ENCODE results near the gene DHX40.
A peak's percentile ranks its signal among the peaks of the same experiment; 100 is the strongest.
"Not testable (repeated sequence)": the region's sequence is repeated elsewhere in the genome, so short reads cannot be mapped to it uniquely, and the experiment has no call there.

DHX40 gene

DNA sequence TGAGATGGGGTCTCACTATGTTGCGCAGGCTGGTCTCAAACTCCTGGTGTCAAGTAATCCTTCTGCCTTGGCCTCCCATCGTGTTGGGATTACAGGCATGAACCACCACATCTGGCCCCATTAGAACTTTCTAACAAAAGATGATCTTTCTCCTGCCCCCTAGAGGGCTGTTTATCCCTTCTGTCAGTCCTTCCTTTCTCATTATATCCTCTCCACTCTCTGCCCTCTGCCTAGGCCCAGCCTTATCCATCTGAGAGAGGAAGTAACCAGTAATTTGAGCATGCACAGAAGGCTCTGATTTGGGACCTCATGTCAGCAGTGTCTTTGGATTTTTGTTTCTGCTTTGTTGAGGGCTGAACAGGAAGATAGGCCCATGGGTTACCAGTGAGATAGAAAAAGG lies 4.4 kb upstream of the DHX40 start:
- no peak for DNase-seq (ENCODE audit: low read depth in 2 of 2)

DNA sequence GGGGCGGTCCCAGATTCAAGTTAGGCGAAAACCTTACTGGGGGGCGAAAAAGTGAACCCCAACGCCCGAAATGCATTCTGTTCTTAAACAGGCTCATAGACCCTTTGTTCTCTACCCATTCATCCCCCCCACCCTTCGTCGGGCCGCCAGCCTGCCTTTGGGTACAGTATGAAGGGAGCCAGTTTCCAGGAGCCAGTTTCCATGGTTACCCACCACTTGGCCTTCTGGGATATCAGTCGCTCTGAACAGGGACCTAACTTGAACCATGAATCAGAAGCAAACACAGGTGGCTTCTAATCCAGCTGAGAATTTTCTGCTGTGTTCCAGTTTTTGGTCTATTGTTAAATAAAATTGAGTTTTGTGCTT lies 532 bp downstream of the DHX40 start:
- DNase-seq (ENCODE audit: low read depth in 2 of 2): peak; percentile 21 to 31

- not testable (repeated sequence) for DNase-seq (ENCODE audit: low read depth in 2 of 2)
These were observed 3.7 kb downstream of the DHX40 start for GRCh38 chr17:59569151-59569550.

- no peak for DNase-seq (ENCODE audit: low read depth in 2 of 2)
These were observed 7.0 kb downstream of the DHX40 start for GRCh38 chr17:59572301-59572924.

DNA sequence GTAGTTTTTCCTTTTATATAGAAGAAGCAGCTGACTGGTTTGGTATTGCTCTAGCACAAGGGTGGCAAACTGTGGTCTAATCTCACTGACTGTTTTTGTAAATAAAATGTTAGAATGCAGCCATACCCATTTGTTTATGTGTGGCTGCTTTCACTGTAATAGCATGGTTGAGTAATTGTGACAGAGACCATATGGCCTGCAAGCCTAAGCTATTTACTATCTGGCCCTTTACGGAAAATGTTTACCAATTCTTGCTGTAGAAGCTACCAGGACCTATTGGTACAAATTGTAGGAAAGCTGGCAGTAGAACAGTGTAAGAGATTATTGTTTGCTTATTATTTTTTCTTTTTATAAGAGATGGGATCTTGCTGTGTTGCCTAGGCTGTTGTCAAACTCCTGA lies 18.8 kb downstream of the DHX40 start:
- DNase-seq (ENCODE audit: low read depth in 2 of 2): not testable (repeated sequence)

GRCh38 chr17:59600169-59600568 lies 34.8 kb downstream of the DHX40 start:
- DNase-seq (ENCODE audit: low read depth in 2 of 2): no peak

- DNase-seq (ENCODE audit: low read depth in 2 of 2): no peak
These were observed 35.7 kb downstream of the DHX40 start for GRCh38 chr17:59601130-59601529.

DNA sequence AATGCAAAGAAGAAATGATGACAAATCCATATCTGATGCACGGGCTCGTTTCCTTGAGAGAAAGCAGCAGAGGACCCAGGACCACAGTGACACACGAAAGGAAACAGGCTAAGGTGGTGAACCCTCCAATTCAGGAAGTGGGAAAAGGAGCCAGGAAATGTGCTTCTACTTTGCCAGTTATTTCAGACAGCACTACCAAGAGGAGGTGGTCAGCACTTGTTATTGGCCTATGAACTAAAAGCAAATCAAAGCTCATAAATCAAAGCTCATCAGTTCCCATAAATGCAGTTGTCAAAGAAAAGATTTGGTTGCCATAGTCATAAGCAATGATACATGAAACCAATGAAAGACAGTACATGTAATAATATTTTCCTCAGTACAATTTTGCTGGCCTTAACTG lies 41.7 kb downstream of the DHX40 start:
- no peak for DNase-seq (ENCODE audit: low read depth in 2 of 2)

- peak in 1 of 2 experiments; percentile 37 for DNase-seq (ENCODE audit: low read depth in 2 of 2)
These were observed 42.5 kb downstream of the DHX40 start for GRCh38 chr17:59607817-59608403.

DNA sequence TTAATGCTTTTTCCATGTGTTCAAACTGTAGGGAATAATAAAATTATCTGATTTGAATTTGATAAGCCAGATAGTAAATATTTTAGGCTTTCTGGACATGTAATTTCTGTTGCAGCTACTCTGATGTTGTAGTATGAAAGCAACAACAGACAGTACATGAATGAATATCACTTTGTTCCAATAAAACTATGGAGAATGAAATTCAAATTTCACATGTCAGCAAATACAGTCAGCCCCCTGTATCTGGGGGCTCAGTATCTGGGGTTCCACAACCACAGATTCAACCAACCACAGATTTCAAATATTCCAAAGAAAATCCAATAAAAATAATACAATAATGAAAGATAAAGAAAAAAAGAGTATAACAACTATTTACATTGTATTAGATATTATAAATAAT lies 46.1 kb downstream of the DHX40 start:
- DNase-seq (ENCODE audit: low read depth in 2 of 2): no peak

DNA sequence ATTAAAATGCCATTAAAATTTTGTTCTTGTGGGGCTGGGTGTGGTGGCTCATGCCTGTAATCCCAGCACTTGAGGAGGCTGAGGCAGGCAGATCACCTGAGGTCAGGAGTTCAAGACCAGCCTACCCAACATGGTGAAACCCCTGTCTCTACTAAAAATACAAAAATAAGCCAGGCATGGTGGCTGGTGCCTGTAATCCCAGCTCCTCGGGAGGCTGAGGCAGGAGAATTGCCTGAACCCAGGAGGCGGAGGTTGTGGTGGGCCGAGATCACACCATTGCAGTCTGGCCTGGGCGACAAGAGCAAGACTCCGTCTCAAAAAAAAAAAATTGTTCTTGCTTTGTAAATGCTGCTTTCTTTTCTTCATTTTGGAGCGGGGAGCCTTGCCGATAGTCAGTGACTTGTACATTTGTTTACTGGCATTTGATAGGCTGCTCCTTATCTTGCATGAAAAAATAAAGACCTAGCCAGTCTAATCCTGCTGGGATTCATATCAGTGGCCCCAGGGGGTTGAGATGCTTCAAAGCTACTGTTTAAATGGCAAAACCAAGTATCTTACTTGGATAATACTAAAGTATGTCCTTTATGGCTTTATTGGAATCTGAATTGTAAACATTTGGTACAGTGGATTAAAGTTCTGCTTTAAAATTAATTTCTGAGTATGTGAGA lies 51.0 kb downstream of the DHX40 start:
- no peak for DNase-seq (ENCODE audit: low read depth in 2 of 2)

GRCh38 chr17:59617156-59617732 lies 51.8 kb downstream of the DHX40 start:
- no peak for DNase-seq (ENCODE audit: low read depth in 2 of 2)

- no peak for DNase-seq (ENCODE audit: low read depth in 2 of 2)
These were observed 53.6 kb downstream of the DHX40 start for GRCh38 chr17:59619035-59619297.

- DNase-seq (ENCODE audit: low read depth in 2 of 2): peak; percentile 88 to 89
These were observed 54.1 kb downstream of the DHX40 start, which contains the start of gene CLTC for GRCh38 chr17:59619298-59620063. Gene CLTC, plus strand, starts transcription at chr17:59619895. Its CDS starts 237 bp downstream, at chr17:59620132.

DNA sequence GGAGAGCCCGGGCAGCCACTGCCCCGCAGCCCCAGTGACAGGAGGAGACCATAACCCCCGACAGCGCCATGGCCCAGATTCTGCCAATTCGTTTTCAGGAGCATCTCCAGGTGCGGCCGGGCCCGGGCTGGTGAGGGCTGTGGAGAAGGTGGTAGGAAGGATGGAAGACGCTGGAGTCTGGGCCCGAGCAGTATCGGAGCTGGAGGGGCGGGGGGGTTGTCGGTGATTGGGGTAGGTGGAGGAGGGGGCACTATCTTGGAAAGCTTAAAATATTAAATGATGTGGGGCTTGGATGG lies 54.6 kb downstream of the DHX40 start:
- no peak for DNase-seq (ENCODE audit: low read depth in 2 of 2)

DNA sequence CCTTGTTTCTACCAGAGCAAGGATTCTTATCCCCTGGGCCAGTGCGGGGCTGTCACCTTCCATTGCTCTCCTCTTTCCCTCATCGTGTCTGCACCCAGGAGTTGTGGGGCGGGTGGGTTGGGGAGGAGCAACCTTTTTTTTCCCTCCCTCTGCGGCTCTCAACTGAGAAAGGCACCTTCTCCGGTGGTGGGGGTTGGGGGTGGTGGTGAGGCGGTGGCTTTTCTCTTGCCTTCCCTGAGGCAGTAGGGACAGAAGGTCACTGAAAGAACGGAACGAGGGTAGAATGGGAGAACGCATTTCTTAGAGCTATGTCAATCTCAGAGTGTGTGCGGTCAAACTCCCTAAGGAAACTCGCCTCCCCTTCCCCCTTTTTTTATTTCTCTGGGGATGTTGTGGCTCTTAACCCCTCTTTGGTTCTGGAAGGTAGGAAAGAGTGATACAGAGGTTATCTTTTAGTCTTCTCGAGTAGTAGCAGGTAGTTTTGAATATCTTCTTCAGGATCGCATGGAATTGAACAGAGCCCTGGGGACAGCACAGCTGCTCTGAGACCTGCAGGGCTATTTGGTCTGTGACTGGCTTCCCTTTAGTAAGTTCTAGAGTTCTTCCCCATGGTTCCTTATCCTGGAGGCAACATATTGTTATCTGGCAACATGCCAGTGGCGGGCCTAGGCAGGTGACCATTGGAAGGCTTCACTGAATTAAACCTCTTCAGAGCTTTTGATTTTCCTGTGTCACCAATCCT lies 55.3 kb downstream of the DHX40 start:
- DNase-seq (ENCODE audit: low read depth in 2 of 2): peak; percentile 22 to 64

DNA sequence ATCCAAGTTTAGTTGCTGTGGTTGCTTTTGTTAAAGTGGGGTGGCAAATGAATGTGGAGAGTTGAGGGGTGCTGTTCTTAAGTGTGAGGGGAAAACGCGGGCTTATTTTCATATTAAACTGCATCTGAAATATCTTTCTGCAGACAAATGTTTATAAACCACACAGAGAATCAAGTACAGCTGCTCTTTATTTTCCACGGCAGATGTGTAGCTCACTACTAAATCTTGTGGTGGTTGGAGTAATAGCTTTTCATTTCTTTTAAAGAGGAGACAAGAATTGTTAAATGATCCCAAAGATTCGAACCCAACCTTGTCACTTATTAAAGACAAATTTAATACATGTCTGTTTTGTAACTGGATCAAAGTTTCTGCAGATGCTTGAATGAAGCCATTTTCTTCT lies 56.4 kb downstream of the DHX40 start:
- DNase-seq (ENCODE audit: low read depth in 2 of 2): no peak

DNA sequence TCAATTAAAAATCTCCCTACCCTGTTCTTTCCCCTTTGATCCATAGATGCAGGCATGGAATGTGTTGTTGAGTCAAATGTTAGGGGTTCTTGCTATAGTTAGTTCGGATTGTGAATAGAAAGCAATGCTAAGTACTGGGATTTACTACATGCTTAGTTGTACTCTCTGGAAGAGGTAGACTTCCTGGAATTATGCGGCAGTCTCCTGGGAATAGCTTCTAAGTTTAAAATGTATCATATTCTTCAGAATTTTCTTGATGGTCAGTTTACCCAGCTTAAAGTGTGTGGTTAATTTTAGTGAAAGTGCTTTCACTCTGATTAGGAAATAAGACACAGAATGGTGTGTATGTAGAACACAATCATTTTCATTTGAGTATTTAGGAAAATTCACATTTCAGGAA lies 57.7 kb downstream of the DHX40 start:
- no peak for DNase-seq (ENCODE audit: low read depth in 2 of 2)

GRCh38 chr17:59626756-59627155 lies 61.3 kb downstream of the DHX40 start:
- DNase-seq (ENCODE audit: low read depth in 2 of 2): no peak

DNA sequence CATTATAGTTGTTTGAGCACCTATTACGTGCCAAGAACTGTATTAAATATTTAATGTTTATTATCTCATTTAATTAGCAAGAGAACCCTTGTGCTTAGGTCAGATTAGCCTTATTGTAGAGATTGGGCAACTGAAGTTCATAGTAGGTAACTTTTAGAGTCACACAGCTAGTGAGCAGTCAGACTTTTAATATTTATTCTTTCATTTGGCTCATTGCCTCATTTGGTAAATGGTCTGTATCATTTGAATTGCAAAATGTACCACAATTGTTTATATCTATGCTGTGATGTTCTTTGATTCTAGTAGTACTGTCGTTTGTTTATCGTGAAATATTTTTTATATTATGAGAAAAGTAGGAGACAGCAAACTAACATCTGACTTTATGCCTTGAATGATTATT lies 61.9 kb downstream of the DHX40 start:
- no peak for DNase-seq (ENCODE audit: low read depth in 2 of 2)

DNA sequence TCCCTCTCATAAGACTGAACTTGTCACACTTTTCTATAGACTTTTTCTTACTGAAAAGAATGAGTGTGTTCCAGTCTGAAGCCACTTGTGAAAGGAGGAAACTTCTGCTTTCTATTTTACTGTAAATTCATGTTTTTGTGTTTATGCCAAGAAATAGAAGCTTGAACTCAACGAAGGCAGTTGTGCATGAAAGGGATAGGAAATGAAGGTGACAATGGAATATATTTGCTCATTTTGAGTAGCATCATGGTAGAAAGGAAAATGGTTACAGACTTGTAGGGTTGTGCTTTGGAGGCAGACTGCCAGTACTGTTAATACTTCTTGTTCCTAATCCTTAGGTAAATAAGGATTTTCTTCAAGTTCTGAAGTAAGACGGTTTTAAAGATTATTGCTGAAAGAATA lies 62.4 kb downstream of the DHX40 start:
- DNase-seq (ENCODE audit: low read depth in 2 of 2): no peak

DNA sequence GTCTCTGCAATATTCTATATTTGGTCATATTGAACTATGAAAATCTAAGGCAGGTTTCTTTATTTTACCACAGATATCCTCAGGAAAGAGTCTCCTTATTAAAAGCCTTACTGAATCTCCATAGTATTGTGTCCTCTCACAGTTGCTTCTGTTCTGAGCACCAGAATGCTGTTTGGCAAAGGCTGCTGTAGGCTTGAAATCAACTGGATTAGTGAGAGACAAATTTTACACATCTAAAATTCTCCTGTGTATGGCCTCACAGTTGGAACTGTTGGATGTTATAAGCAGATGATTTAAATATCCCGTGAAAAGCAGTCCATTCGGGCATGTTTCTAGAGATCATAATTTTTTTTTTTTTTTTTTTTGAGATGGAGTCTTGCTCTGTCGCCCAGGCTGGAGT lies 63.8 kb downstream of the DHX40 start:
- no peak for DNase-seq (ENCODE audit: low read depth in 2 of 2)

All from stimulated activated CD4-positive, alpha-beta T cell treated with anti-CD3 and anti-CD28 coated beads, Interleukin-12 subunit alpha, Interleukin-12 subunit beta, amount 100 ng/mL, for 24 hours (primary cell).